ENCODE data around the gene TAGLN. TPM values are rescaled to one million over a fixed set of nuclear protein-coding genes. Genes with fewer than 3 reads are reported as not detected.

TAGLN gene
- polyA plus RNA-seq, 1 experiment = 3,100 TPM

GRCh38 chr11:117187428-117187798, 11.8 kb upstream of the TAGLN start:
- H3K27me3 ChIP-seq (ENCODE audit: control insufficient read depth, insufficient read depth, low read length) = no peaks in the 10 kb centered on the region
- POLR2A ChIA-PET = no interaction called here
- DNase-seq (ENCODE audit: low read depth, low spot score) = no peak
- no peaks in the 10 kb centered on the region for H3K9me3 ChIP-seq (ENCODE audit: control insufficient read depth, insufficient read depth, low read length)
- no peak overlapping the region for H3K27ac ChIP-seq (ENCODE audit: low read depth, low read length)
- no peak for TF ChIP-seq CTCF (IDR thresholded peaks at IDR 0.05; ENCODE audit: low read depth, low read length)
- no peak overlapping the region for H3K4me3 ChIP-seq (ENCODE audit: low read depth, low read length)
- CTCF ChIA-PET = no interaction called here

GRCh38 chr11:117187799-117188481, 11.2 kb upstream of the TAGLN start:
- no peak overlapping the region for H3K4me3 ChIP-seq (ENCODE audit: low read depth, low read length)
- H3K27ac ChIP-seq (ENCODE audit: low read depth, low read length) = no peak overlapping the region
- TF ChIP-seq CTCF (IDR thresholded peaks at IDR 0.05; ENCODE audit: low read depth, low read length) = no peak
- H3K27me3 ChIP-seq (ENCODE audit: control insufficient read depth, insufficient read depth, low read length) = no peaks in the 10 kb centered on the region
- no peaks in the 10 kb centered on the region for H3K9me3 ChIP-seq (ENCODE audit: control insufficient read depth, insufficient read depth, low read length)
- POLR2A ChIA-PET = interaction anchor here (0.7 kb wide), 1 partner anchor 10 kb away, joined by 3 read pairs; no protein-coding TSS in a partner anchor
- CTCF ChIA-PET = no interaction called here
- DNase-seq (ENCODE audit: low read depth, low spot score) = no peak

- H3K27ac ChIP-seq (ENCODE audit: low read depth, low read length) = no peak overlapping the region
- no peak for TF ChIP-seq CTCF (IDR thresholded peaks at IDR 0.05; ENCODE audit: low read depth, low read length)
- ChIA-PET POLR2A (interaction anchor here (0.7 kb wide), 1 partner anchor 9 kb away, joined by 3 read pairs; no protein-coding TSS in a partner anchor), CTCF (no interaction called here)
- no peak for DNase-seq (ENCODE audit: low read depth, low spot score)
- H3K4me3 ChIP-seq (ENCODE audit: low read depth, low read length) = no peak overlapping the region
- no peaks in the 10 kb centered on the region for H3K9me3 ChIP-seq (ENCODE audit: control insufficient read depth, insufficient read depth, low read length)
- no peaks in the 10 kb centered on the region for H3K27me3 ChIP-seq (ENCODE audit: control insufficient read depth, insufficient read depth, low read length)
Observed at GRCh38 chr11:117188620-117189081, 10.5 kb upstream of the TAGLN start.

- H3K4me3 ChIP-seq (ENCODE audit: low read depth, low read length) = no peak overlapping the region
- POLR2A ChIA-PET = no interaction called here
- no peak for TF ChIP-seq CTCF (IDR thresholded peaks at IDR 0.05; ENCODE audit: low read depth, low read length)
Observed at GRCh38 chr11:117189191-117189940, 9.8 kb upstream of the TAGLN start.

GRCh38 chr11:117189941-117190544, 9.1 kb upstream of the TAGLN start:
- ChIA-PET CTCF (interaction anchor here (2.0 kb wide), 1 partner anchor 8 kb away, joined by 6 read pairs; no protein-coding TSS in a partner anchor), POLR2A (no interaction called here)
- no peak for DNase-seq (ENCODE audit: low read depth, low spot score)
- H3K27ac ChIP-seq (ENCODE audit: low read depth, low read length) = no peak overlapping the region
- TF ChIP-seq CTCF (IDR thresholded peaks at IDR 0.05; ENCODE audit: low read depth, low read length) = no peak
- H3K9me3 ChIP-seq (ENCODE audit: control insufficient read depth, insufficient read depth, low read length) = no peaks in the 10 kb centered on the region
- H3K27me3 ChIP-seq (ENCODE audit: control insufficient read depth, insufficient read depth, low read length) = no peaks in the 10 kb centered on the region
- no peak overlapping the region for H3K4me3 ChIP-seq (ENCODE audit: low read depth, low read length)

More at GRCh38 chr11:117189191-117189940, 9.8 kb upstream of the TAGLN start:
- CTCF ChIA-PET = no interaction called here
- no peaks in the 10 kb centered on the region for H3K9me3 ChIP-seq (ENCODE audit: control insufficient read depth, insufficient read depth, low read length)
- DNase-seq (ENCODE audit: low read depth, low spot score) = no peak
- no peak overlapping the region for H3K27ac ChIP-seq (ENCODE audit: low read depth, low read length)
- no peaks in the 10 kb centered on the region for H3K27me3 ChIP-seq (ENCODE audit: control insufficient read depth, insufficient read depth, low read length)
